Tibial artery (tissue), 4 donors: ENCODE results near the gene NOTUM.

Source experiments
- DNase-seq, 2 donors: peaks; one replicate each; pipeline ENCODE4 v3.0.0-alpha.2; 2019
- H3K27ac ChIP-seq, 2 donors: fragments of 200-600 bp; sonication (generic) in 1 of 2; 1 replicate in 1 of 2; 2 replicates in 1 of 2; pipeline ENCODE4 v1.5.1; 2018 to 2019; ENCODE audit warnings: mild to moderate bottlenecking in 1 of 2
- H3K27me3 ChIP-seq, 2 donors: fragments of 200-600 bp; sonication (generic) in 1 of 2; one replicate each; pipeline versions ENCODE4 v1.5.1 to v1.6.0; 2016 to 2019
- H3K36me3 ChIP-seq, 3 donors: fragments of 200-600 bp; sonication (generic) in 2 of 3; one replicate each; pipeline ENCODE4 v1.5.1; 2016 to 2019; ENCODE audit warnings: mild to moderate bottlenecking in 2 of 3
- H3K4me1 ChIP-seq, 4 donors: fragments of 200-600 bp; sonication (generic) in 2 of 4; 1 replicate in 3 of 4; 2 replicates in 1 of 4; pipeline ENCODE4 v1.5.1; 2016 to 2019
- H3K4me3 ChIP-seq, 2 donors: fragments of 200-600 bp; sonication (generic) in 1 of 2; 1 replicate in 1 of 2; 2 replicates in 1 of 2; pipeline ENCODE4 v1.5.1; 2018 to 2019; ENCODE audit warnings: mild to moderate bottlenecking in 2 of 2
- H3K9me3 ChIP-seq, 3 donors: fragments of 200-600 bp; sonication (generic) in 1 of 3; one replicate each; pipeline ENCODE4 v1.5.1; 2016 to 2019
- intact Hi-C: fragments of 100-400 bp; cut with DNase I; formaldehyde crosslinking; loops from one replicate; pipeline ENCODE4 v1.15.0; 2023; ENCODE audit warnings: low total_unique reads
- TF ChIP-seq, protein P1 (sequence below), 2 experiments: fragments of 200-600 bp in 1 of 2; fragments of 450-650 bp in 1 of 2; IDR thresholded peaks; one replicate each; pipeline ENCODE4 v1.5.1; 2017 to 2019; ENCODE audit warnings: antibody characterized with exemption in 2 of 2, mild to moderate bottlenecking in 1 of 2, moderate library complexity in 1 of 2

The NOTUM gene

GRCh38 chr17:81939218-81939617 lies 21.8 kb downstream of the NOTUM start:
- peaks cover 0 to 92% of the 10 kb centered on the region in 2 donors for H3K27me3 ChIP-seq
- no peaks in the 10 kb centered on the region for H3K36me3 ChIP-seq
- no peak overlapping the region for H3K4me3 ChIP-seq
- H3K27ac ChIP-seq, result no peak overlapping the region
- intact Hi-C loops, result no loop called here
- peak in 1 of 2 donors; percentile 62 for DNase-seq
- no peaks in the 10 kb centered on the region for H3K9me3 ChIP-seq
- peaks cover 0 to 33% (median 30%) of the 10 kb centered on the region in 4 donors for H3K4me1 ChIP-seq
- TF ChIP-seq, protein P1, sequence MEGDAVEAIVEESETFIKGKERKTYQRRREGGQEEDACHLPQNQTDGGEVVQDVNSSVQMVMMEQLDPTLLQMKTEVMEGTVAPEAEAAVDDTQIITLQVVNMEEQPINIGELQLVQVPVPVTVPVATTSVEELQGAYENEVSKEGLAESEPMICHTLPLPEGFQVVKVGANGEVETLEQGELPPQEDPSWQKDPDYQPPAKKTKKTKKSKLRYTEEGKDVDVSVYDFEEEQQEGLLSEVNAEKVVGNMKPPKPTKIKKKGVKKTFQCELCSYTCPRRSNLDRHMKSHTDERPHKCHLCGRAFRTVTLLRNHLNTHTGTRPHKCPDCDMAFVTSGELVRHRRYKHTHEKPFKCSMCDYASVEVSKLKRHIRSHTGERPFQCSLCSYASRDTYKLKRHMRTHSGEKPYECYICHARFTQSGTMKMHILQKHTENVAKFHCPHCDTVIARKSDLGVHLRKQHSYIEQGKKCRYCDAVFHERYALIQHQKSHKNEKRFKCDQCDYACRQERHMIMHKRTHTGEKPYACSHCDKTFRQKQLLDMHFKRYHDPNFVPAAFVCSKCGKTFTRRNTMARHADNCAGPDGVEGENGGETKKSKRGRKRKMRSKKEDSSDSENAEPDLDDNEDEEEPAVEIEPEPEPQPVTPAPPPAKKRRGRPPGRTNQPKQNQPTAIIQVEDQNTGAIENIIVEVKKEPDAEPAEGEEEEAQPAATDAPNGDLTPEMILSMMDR (IDR thresholded peaks at IDR 0.05), result no peak

- intact Hi-C loops, result no loop called here
- H3K27ac ChIP-seq, result no peak overlapping the region
- DNase-seq, result no peak
- H3K4me3 ChIP-seq, result no peak overlapping the region
- peaks cover 0 to 31% (median 27%) of the 10 kb centered on the region in 4 donors for H3K4me1 ChIP-seq
- peaks cover 0 to 72% of the 10 kb centered on the region in 2 donors for H3K27me3 ChIP-seq
- TF ChIP-seq, protein P1 (IDR thresholded peaks at IDR 0.05), result no peak
- H3K9me3 ChIP-seq, result no peaks in the 10 kb centered on the region
- no peaks in the 10 kb centered on the region for H3K36me3 ChIP-seq
These were observed 25.3 kb downstream of the NOTUM start for GRCh38 chr17:81935709-81936084.

- Histone ChIP-seq H3K9me3 (no peaks in the 10 kb centered on the region), H3K4me1 (peaks cover 0 to 25% (median 23%) of the 10 kb centered on the region in 4 donors), H3K27me3 (peaks cover 0 to 68% of the 10 kb centered on the region in 2 donors), H3K27ac (no peak overlapping the region), H3K4me3 (no peak overlapping the region), H3K36me3 (no peaks in the 10 kb centered on the region)
- intact Hi-C loops, result no loop called here
- TF ChIP-seq, protein P1 (IDR thresholded peaks at IDR 0.05), result no peak
- DNase-seq, result no peak
These were observed 25.9 kb downstream of the NOTUM start for GRCh38 chr17:81934850-81935708.

GRCh38 chr17:81934098-81934757 lies 26.8 kb downstream of the NOTUM start:
- Histone ChIP-seq H3K27me3 (peaks cover 0 to 68% of the 10 kb centered on the region in 2 donors), H3K27ac (no peak overlapping the region), H3K36me3 (no peaks in the 10 kb centered on the region), H3K4me1 (peaks cover 0 to 17% (median 15%) of the 10 kb centered on the region in 4 donors), H3K9me3 (no peaks in the 10 kb centered on the region), H3K4me3 (no peak overlapping the region)
- intact Hi-C loops, result no loop called here
- DNase-seq, result no peak
- TF ChIP-seq, protein P1 (IDR thresholded peaks at IDR 0.05), result no peak

DNA sequence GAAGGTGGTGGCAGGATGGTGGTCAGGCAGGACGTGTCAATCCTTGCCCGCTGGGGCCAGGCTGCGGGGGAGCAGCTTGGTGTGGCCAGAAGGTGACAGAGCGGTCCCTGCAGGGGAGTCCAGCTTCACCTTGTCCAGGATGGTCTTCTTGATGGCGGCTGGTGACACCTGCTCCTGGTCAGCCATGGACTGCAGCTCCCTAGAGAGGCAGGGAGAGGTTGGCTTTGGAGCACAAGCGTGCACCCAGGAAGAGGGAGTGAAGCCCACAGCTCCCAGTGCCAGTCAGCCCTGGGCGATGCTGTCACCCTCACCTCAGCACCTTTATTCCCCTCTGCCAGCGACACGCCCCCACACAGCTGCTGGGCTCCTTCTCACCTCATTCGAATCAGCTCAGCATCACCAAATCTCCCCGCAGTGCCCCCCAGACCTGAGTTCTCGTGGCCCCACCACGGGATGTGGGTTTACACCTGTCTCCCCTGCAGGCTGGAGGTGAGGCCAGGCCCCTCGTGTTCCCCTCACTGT lies 27.7 kb downstream of the NOTUM start:
- Histone ChIP-seq H3K4me1 (peaks cover 0 to 25% (median 18%) of the 10 kb centered on the region in 4 donors), H3K4me3 (no peak overlapping the region), H3K9me3 (no peaks in the 10 kb centered on the region), H3K27ac (no peak overlapping the region), H3K36me3 (no peaks in the 10 kb centered on the region), H3K27me3 (peaks cover 0 to 67% of the 10 kb centered on the region in 2 donors)
- no peak for DNase-seq
- TF ChIP-seq, protein P1 (IDR thresholded peaks at IDR 0.05), result no peak
- intact Hi-C loops, result no loop called here
